Measurements from ENCODE around the gene DPT.

Gene DPT

DNA sequence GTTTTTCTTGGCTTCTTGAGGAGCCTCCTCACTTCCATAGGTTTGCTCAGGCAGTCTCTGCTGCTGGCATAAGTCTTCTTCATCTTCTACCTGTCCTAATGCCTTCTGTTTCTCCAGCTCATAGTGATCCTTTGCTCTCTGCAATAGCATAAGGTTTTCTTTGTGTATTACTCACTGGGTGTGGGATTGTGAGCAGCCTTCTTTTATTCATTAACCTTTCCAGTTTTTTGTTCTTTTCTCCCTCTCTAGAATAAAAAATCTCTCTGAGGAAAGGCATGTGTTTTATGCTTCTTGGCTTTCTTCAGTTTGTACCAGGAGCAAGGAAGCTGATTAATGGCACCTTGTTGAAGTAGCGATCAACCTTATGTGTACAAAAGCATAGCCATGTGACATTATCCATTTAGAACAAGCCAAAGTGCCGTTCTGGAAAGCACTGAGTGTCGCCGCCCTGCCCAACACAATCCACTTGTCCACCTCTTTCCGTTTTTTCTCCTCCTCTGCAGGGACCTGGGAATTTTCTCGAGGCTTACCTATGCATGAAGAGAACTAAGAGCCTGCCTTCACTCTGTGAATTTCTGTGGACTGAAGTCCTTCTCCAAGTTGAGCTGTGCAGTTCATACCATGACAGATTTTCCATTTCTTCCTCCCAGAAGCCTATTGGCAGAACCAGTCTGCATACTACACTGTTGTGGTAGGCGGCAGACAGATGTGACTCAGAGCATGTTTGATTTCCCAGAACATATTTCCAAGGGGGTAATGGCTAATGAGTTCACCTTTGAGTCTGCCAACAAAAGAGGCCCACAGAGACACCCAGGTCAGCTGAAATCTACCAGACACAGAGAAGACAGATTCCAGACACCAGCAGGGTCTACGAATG, 39.0 kb downstream of the DPT start:
- in situ Hi-C loops (cut with MboI; ENCODE audit: low pct_unique_long_range_greater_than_20kb, low sequenced_read_pairs, unreplicated experiment), result no loop called here
- DNase-seq (ENCODE audit: low spot score), result no peak
- no peak for TF ChIP-seq CTCF (IDR thresholded peaks at IDR 0.05; ENCODE audit: extremely low read depth, insufficient read depth, missing control alignments)

GRCh38 chr1:168689327-168689657, 39.7 kb downstream of the DPT start:
- no peak for DNase-seq (ENCODE audit: low spot score)
- in situ Hi-C loops (cut with MboI; ENCODE audit: low pct_unique_long_range_greater_than_20kb, low sequenced_read_pairs, unreplicated experiment), result no loop called here
- no peak for TF ChIP-seq CTCF (IDR thresholded peaks at IDR 0.05; ENCODE audit: extremely low read depth, insufficient read depth, missing control alignments)

DNA sequence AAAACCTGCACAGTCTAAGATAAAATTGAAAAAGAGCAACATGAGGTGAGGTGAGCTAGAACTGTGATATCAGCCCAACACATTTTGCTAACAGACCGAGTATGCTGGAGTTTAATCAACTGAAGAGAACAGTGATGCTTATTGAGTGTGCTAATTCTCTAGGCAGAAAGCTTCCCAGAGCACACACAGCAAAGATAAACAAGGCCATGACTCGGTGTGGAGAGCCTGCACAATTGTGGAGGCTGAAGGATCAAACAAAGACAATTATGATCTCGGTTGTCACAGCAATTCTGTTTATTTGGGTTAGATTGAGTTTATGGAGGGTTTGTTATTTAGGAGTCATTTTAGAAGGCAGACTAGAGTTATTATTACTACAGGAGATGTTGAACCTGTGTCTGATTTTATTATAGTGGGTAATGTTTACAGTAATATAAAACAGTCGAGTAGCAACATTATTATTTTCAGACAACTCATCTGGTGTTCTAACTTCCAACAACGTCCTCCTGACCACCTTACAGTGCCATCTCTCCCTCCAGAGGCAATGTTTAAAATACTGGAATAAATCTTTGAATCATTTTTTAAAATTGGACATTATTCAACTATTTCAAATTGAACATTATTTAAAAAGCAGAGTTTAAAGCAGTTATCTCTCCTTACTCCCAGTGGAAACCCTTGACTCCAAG, 40.2 kb downstream of the DPT start:
- no peak for DNase-seq (ENCODE audit: low spot score)
- TF ChIP-seq CTCF (IDR thresholded peaks at IDR 0.05; ENCODE audit: extremely low read depth, insufficient read depth, missing control alignments), result no peak
- in situ Hi-C loops (cut with MboI; ENCODE audit: low pct_unique_long_range_greater_than_20kb, low sequenced_read_pairs, unreplicated experiment), result no loop called here

GRCh38 chr1:168687816-168688215, 41.2 kb downstream of the DPT start:
- in situ Hi-C loops (cut with MboI; ENCODE audit: low pct_unique_long_range_greater_than_20kb, low sequenced_read_pairs, unreplicated experiment), result no loop called here
- no peak for TF ChIP-seq CTCF (IDR thresholded peaks at IDR 0.05; ENCODE audit: extremely low read depth, insufficient read depth, missing control alignments)
- no peak for DNase-seq (ENCODE audit: low spot score)

GRCh38 chr1:168686666-168687065, 42.3 kb downstream of the DPT start:
- TF ChIP-seq CTCF (IDR thresholded peaks at IDR 0.05; ENCODE audit: extremely low read depth, insufficient read depth, missing control alignments), result no peak

DNA sequence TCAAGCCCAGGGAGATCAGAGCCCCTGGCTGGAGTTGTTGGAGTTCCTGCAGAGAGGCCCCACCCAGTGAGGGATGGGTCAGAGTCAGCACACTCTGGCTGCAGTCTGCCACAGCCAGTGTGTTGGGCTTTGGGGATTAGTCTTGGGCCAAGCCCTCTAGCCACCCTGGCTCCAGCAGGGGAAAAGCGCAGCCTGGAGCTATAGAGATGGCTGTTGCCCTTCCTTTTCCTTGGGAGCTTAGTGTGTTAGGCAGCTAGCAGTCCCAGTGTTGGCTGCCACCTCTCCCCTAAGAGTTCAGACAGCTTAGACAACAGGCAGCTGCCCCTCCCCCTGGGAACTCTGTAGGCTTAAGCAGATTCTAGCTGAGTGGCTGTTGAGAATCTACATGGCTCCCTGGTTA, 45.1 kb downstream of the DPT start:
- in situ Hi-C loops (cut with MboI; ENCODE audit: low pct_unique_long_range_greater_than_20kb, low sequenced_read_pairs, unreplicated experiment), result no loop called here
- TF ChIP-seq CTCF (IDR thresholded peaks at IDR 0.05; ENCODE audit: extremely low read depth, insufficient read depth, missing control alignments), result no peak
- DNase-seq (ENCODE audit: low spot score), result no peak

More at GRCh38 chr1:168686666-168687065, 42.3 kb downstream of the DPT start:
- DNase-seq (ENCODE audit: low spot score), result no peak
- in situ Hi-C loops (cut with MboI; ENCODE audit: low pct_unique_long_range_greater_than_20kb, low sequenced_read_pairs, unreplicated experiment), result no loop called here
